Fibroblast of mammary gland (primary cell): ENCODE data around the gene SAMD3.

Experiments used
- DNase-seq: peaks from one replicate; pipeline ENCODE4 v3.0.0-alpha.2; 2010; ENCODE audit warnings: low read depth
- H3K4me3 ChIP-seq: 2 replicates; pipeline ENCODE4 v1.5.1; 2011; ENCODE audit warnings: low read depth, mild to moderate bottlenecking, low read length, moderate library complexity; ENCODE audit not compliant: control insufficient read depth
- TF ChIP-seq, protein P1 (sequence below): conservative IDR thresholded peaks from 2 replicates; pipeline ENCODE4 v1.5.1; 2011; ENCODE audit warnings: low read depth, low read length, inconsistent platforms; ENCODE audit not compliant: control insufficient read depth, insufficient read depth

Gene SAMD3

DNA sequence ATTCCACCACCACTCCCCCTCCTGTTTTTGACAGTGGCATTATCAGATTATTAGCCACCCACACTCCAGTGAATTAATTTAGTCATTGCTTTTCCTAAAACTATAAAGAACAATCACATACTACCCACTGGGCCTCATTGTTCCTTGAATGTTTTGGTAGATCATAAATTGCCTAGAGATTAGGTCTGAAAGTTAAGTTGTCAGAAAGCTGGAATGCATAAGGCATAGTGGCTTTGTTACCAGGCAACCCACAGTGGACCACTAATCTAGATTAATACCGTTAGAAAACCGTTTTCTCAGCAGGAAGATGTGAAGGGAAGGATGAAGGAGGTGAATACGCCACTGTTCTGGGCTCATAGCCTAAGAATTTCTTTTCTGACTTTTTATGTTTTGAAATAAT, 75.6 kb downstream of the SAMD3 start:
- DNase-seq = no peak
- TF ChIP-seq, protein P1, sequence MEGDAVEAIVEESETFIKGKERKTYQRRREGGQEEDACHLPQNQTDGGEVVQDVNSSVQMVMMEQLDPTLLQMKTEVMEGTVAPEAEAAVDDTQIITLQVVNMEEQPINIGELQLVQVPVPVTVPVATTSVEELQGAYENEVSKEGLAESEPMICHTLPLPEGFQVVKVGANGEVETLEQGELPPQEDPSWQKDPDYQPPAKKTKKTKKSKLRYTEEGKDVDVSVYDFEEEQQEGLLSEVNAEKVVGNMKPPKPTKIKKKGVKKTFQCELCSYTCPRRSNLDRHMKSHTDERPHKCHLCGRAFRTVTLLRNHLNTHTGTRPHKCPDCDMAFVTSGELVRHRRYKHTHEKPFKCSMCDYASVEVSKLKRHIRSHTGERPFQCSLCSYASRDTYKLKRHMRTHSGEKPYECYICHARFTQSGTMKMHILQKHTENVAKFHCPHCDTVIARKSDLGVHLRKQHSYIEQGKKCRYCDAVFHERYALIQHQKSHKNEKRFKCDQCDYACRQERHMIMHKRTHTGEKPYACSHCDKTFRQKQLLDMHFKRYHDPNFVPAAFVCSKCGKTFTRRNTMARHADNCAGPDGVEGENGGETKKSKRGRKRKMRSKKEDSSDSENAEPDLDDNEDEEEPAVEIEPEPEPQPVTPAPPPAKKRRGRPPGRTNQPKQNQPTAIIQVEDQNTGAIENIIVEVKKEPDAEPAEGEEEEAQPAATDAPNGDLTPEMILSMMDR = no peak

DNA sequence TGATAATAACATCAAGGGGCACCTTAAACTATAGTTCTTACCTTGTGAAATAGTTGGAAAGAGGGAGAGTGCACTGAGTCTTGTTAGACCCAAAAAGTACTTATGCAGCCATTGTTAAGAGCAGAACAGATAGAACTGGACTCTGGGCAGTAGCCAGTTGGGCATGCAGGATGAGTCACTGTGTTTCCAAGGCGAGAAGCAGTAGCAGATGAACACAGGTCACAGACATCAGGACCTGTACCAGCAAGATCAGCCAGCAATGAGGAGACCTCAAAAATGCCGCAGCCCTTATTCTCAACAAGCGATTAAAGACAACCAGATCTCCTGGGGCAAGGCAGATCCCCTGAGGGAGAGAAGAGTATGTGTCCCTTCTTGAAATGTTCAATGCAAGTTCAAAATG, 79.0 kb downstream of the SAMD3 start:
- TF ChIP-seq, protein P1 = no peak
- H3K4me3 ChIP-seq = no peak overlapping the region
- peak; percentile 47 for DNase-seq

More for the DNA sequence above, 75.6 kb downstream of the SAMD3 start:
- H3K4me3 ChIP-seq = no peak overlapping the region

DNA sequence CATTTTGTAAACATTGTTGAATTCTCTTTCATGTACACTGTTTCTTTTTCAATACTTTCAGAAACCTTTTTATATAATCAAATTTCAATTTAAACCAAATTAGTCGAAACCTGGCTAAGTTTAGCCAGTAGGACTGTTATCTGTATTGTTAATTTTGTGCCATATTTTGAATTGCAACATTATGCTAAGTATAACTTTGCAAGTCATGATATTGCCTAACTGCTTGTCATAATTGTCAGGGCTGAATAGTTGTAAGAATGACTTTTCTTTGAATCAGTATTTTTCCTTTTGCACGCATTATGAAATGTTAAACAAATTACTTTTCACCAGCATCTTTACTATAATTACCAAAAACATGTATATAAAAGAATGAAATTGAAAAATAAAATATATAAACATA, 82.7 kb downstream of the SAMD3 start:
- no peak overlapping the region for H3K4me3 ChIP-seq
- TF ChIP-seq, protein P1 = no peak
- peak; percentile 11 for DNase-seq

DNA sequence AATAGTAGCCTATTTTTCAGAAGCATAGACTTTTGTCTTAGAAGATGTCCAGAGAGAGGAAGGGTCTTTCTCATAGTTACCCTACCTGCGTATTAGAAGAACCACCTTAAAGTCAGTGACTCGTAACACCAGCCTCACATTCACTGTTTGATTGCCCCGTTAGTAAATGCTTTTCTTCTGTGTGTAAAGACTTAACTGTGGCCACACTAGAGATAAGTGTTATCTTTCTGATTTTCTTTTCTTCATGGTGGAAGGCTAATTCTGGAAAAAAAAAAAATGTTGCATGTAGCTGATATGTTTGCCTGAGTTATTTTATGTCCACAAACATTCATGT, 83.9 kb downstream of the SAMD3 start:
- no peak overlapping the region for H3K4me3 ChIP-seq
- no peak for DNase-seq

DNA sequence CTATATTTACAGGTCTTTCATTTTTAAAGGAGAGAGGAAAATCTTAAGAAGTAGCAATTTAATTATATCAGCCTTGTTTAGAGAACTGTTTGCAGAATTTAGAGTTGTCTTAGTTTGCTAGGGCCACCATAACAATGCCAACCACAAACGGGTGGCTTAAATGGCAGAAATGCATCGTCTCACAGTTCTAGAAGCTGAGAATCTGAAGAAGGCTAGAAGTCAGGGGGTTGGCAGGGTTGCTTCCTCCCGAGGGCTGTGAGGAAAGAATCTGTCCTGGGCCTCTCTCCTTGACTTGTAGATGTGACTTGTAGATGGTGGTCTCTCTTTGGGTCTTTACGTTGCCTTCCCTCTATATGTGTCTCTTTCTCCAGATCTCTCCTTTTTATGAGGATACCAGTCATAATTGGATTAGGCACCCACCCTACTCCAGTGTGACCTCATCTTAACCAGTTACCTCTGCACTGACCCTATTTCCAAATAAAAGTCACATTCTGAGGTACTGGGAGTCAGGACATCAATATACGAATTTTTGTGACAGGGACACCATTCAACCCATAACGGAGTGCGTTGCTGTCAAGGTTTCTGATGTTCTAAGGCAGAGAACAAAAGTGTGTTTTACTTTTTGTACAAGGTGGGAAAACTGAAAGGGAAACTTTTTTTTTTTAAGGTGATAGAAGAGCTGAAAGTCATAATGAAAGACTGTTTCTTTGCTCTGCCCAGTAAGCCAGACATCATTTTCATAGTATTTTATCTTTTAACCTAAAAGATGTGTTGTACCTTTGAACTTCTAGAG, 84.4 kb downstream of the SAMD3 start:
- no peak for DNase-seq
- H3K4me3 ChIP-seq = no peak overlapping the region
- TF ChIP-seq, protein P1 = no peak

More for the DNA sequence above, 83.9 kb downstream of the SAMD3 start:
- TF ChIP-seq, protein P1 = no peak

DNA sequence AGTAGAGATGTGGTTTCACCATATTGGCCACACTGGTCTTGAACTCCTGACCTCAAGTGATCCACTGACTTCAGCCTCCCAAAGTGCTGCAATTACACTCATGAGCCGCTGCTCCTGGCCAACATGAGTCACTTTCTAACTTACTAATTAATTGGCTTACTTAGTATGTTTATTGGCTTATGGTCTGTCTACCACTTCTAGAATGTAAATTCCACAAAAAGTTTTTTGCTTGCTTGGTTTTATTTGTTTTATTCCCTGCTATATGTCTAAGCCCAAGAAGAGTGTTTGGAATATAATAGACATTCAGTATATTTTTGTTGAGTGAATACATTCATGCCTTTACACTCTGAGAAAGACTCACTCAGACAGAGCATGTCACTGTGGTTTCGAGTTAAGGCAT, 86.0 kb downstream of the SAMD3 start:
- TF ChIP-seq, protein P1 = no peak
- peak; percentile 12 for DNase-seq
- H3K4me3 ChIP-seq = no peak overlapping the region
